Testis (tissue), 3 donors: ENCODE results near the gene SLC6A8. TPM values are rescaled to one million over a fixed set of nuclear protein-coding genes. Genes with fewer than 3 reads are reported as not detected.
A peak's percentile ranks its signal among the peaks of the same experiment; 100 is the strongest.

Source experiments
- DNase-seq: peaks from one replicate; pipeline ENCODE4 v3.0.0-alpha.2; 2019
- H3K27ac ChIP-seq, 2 donors: fragments of 200-600 bp; sonication (generic); one replicate each; pipeline ENCODE4 v1.5.1; 2019
- H3K27me3 ChIP-seq: fragments of 200-600 bp; sonication (generic); one replicate; pipeline ENCODE4 v1.5.1; 2019
- H3K36me3 ChIP-seq: fragments of 200-600 bp; sonication (generic); one replicate; pipeline ENCODE4 v1.5.1; 2017; ENCODE audit warnings: low read depth; ENCODE audit errors: missing control alignments
- H3K4me1 ChIP-seq: fragments of 200-600 bp; sonication (generic); one replicate; pipeline ENCODE4 v1.5.1; 2019
- H3K4me3 ChIP-seq, 2 donors: fragments of 200-600 bp; sonication (generic); one replicate each; pipeline ENCODE4 v1.5.1; 2017 to 2019
- H3K9me3 ChIP-seq: fragments of 200-600 bp; sonication (generic); one replicate; pipeline ENCODE4 v1.5.1; 2017
- POLR2A ChIP-seq: fragments of 450-650 bp; IDR thresholded peaks from one replicate; pipeline ENCODE4 v1.6.1; 2017; ENCODE audit warnings: antibody characterized with exemption, mild to moderate bottlenecking, moderate library complexity
- WGBS, 2 donors: methylation state at CpG; one replicate each; pipeline ENCODE4 v1.1.5; 2018; 5-methylcytosine and 5-hydroxymethylcytosine counted together
- intact Hi-C: fragments of 100-400 bp; cut with DNase I; formaldehyde crosslinking; loops from one replicate; pipeline ENCODE4 v1.15.1; 2023; ENCODE audit warnings: low total_unique reads
- polyA plus RNA-seq: library from polyadenylated mRNA; stranded (reverse); fragments of 350-450 nt; fragmentation: Illumina TruSeq; extraction: RNeasy Lipid Tissue Mini Kit (QIAGEN cat#74804); gene quantifications from one replicate; pipeline ENCODE4 v1.2.3, GENCODE V29; 2014; ENCODE audit warnings: low read depth, low replicate concordance; ENCODE audit not compliant: insufficient read depth
- total RNA-seq, 2 donors: library from RNA; depleted of rRNA; stranded (reverse); fragments of >200 nt; gene quantifications; one replicate each; pipeline ENCODE4 v1.2.3, GENCODE V29; 2016
- TF ChIP-seq, protein P1 (sequence below), 3 experiments: fragments of 450-650 bp in 2 of 3; fragments of 200-600 bp in 1 of 3; sonication (generic) in 1 of 3; IDR thresholded peaks; one replicate each; pipeline ENCODE4 v1.5.1; 2016 to 2019; ENCODE audit warnings: antibody characterized with exemption in 3 of 3, mild to moderate bottlenecking in 2 of 3, moderate library complexity in 1 of 3

Gene SLC6A8
- total and polyA plus RNA-seq, 3 donors from 2014 or later: 73.5 to 107 (median 91.3) TPM

DNA sequence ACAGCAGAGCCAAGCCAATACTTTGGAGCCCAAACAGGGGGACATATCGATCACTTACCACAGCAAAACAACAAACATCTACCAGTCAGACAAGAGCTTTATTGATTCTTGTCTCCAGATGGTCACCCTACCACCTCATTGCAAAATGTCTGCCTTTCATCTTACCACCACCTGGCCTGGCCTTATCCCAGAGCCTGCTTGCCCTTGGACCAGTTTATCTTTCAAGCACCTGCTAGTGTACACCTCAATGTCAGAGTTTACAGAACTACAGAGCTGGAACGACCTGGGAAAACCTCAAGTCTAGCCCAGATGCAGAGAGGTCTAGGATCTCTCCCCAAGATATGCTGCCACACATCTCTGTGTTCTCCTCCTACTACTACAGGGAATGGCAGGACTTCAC, 32.0 kb downstream of the SLC6A8 start:
- Histone ChIP-seq H3K4me3 (no peak overlapping the region), H3K36me3 (no peaks in the 10 kb centered on the region), H3K27ac (no peak overlapping the region), H3K4me1 (no peaks in the 10 kb centered on the region), H3K27me3 (no peaks in the 10 kb centered on the region), H3K9me3 (no peaks in the 10 kb centered on the region)
- WGBS, 2 donors: 60 to 100% methylated on average over 1 to 2 of the region's 2 CpGs
- intact Hi-C loops: loop anchor here (10.0 kb wide), 1 partner anchor 75 kb away; the partner anchor contains the start of genes IDH3G and SSR4
- no peak for DNase-seq
- no peak for TF ChIP-seq POLR2A
- TF ChIP-seq, protein P1, sequence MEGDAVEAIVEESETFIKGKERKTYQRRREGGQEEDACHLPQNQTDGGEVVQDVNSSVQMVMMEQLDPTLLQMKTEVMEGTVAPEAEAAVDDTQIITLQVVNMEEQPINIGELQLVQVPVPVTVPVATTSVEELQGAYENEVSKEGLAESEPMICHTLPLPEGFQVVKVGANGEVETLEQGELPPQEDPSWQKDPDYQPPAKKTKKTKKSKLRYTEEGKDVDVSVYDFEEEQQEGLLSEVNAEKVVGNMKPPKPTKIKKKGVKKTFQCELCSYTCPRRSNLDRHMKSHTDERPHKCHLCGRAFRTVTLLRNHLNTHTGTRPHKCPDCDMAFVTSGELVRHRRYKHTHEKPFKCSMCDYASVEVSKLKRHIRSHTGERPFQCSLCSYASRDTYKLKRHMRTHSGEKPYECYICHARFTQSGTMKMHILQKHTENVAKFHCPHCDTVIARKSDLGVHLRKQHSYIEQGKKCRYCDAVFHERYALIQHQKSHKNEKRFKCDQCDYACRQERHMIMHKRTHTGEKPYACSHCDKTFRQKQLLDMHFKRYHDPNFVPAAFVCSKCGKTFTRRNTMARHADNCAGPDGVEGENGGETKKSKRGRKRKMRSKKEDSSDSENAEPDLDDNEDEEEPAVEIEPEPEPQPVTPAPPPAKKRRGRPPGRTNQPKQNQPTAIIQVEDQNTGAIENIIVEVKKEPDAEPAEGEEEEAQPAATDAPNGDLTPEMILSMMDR (IDR thresholded peaks at IDR 0.05): no peak

DNA sequence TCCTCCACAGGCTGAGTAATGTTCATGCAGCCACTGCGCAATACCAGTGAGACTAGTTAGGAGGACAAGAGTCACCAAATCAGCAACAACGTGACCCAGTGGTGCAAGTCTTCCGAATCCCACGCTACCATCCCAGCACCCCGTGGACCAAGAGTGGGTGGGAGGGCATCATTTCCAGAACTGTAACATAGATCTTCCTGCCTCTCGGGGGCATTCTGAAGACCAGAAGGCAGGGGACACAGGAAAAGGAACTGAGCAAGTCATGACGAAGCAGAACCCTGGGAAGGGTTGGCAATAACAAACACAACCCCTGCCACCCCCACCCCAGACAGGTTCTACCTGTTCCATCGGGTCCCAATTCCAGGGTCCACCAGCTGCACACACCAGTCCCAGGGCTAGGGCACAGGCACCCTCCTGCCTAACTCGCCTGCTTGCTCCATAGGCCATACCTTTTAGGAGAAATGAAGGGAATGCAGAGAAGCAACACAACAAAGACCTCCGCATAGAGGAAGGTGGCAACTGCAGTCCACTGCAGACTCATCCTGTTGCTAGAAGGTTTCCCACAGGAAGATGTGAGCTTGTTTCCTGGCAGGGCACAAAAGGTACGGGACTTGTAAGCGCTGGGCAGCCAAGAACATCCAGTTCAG, 35.1 kb downstream of the SLC6A8 start:
- peak overlapping the region in 1 of 2 donors; percentile 82 for H3K27ac ChIP-seq
- no peaks in the 10 kb centered on the region for H3K27me3 ChIP-seq
- H3K4me1 ChIP-seq: no peaks in the 10 kb centered on the region
- TF ChIP-seq POLR2A: no peak
- TF ChIP-seq, protein P1 (IDR thresholded peaks at IDR 0.05): no peak
- H3K4me3 ChIP-seq: peak overlapping the region; percentile 61 to 79
- no peak for DNase-seq
- no peaks in the 10 kb centered on the region for H3K9me3 ChIP-seq
- 19 to 35% methylated on average over 8 to 12 of the region's 12 CpGs for WGBS, 2 donors
- intact Hi-C loops: loop anchor here (10.0 kb wide), 1 partner anchor 72 kb away; the partner anchor contains the start of genes IDH3G and SSR4
- no peaks in the 10 kb centered on the region for H3K36me3 ChIP-seq

DNA sequence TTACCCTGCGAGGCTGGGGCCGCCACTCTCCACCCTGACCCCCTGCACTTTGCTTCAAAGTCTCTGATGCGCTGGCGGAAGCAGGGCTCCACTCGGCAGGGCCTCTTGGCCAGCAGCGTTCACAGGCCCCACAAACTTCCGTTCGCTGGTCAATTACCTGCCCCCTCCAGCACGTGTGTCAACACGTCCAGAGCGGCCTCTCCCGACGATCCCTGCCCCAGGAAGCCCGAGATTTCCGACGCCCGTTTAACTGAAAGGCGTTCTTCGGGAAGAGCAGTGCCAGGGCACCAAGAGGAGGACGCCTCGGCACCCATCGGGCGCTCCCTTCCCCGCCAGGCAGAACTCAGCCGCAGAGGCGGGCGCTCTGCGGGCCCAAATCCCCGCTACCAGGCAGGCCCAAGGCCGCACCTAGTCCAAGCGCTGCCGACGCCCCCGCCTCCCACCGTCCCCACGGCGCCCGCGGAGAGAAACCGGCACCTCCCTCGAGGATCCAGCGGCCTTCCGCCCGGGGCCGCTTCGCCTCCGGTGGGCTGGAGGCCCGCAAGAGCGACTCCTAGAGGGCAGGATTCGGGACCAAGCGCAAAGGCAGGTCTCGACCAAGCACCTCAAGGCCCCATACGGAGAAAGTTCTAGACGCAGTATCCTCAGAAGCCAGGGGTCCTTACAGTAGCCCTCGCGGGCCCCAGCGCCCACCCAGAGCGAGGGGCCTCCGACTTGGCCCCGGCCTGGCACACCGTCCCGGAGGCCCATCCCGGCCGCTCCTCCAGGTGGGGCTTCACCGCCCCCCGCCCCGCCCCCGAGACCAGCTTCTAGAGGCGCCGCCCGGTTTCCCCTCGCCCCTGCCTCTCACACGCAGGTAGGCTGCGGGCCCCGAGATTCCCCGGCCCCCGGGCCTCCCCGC, 35.9 kb downstream of the SLC6A8 start:
- TF ChIP-seq POLR2A: no peak
- TF ChIP-seq, protein P1 (IDR thresholded peaks at IDR 0.05): no peak
- no peaks in the 10 kb centered on the region for H3K36me3 ChIP-seq
- H3K4me1 ChIP-seq: no peaks in the 10 kb centered on the region
- no peaks in the 10 kb centered on the region for H3K27me3 ChIP-seq
- DNase-seq: no peak
- peak overlapping the region; percentile 72 to 82 for H3K27ac ChIP-seq
- 0 to 1% methylated on average over 4 to 26 of the region's 78 CpGs for WGBS, 2 donors
- intact Hi-C loops: loop anchor here (10.0 kb wide), 1 partner anchor 71 kb away; the partner anchor contains the start of genes IDH3G and SSR4
- peak overlapping the region; percentile 61 to 79 for H3K4me3 ChIP-seq
- H3K9me3 ChIP-seq: no peaks in the 10 kb centered on the region

DNA sequence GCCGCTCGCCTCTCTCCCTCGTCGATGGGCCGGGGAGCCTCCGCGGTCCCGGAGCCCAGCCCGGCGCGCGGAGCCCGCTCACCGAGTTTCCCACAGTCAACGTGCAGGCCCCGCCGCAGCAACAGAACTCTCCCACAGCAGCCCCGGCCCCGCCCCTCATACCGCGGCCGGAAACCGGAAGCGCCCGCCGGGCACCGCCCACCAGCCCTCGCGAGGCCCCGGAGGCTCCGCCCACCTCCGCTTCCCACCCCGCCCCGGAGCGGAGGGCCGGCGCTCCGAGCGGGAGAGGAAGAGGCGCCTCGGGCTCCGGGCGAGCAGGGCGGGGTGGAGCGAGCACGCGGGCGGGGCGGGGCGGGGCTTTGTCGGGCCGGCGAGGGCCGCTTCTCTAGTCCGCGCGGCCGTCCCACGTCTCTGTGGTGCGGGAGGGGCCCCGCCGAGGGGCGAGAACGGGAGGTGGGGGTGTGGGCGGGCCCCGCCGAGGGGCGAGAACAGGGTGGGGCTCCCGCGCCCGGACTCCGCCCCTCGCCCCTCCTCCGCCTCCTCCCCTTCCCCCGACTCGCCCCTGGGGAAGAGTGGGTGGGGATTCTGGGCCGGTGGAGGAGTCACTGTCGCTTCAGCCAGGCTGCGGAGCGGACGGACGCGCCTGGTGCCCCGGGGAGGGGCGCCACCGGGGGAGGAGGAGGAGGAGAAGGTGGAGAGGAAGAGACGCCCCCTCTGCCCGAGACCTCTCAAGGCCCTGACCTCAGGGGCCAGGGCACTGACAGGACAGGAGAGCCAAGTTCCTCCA, 36.7 kb downstream of the SLC6A8 start, which contains the start of the genes ABCD1 and BCAP31:
TSS of gene ABCD1 (plus strand) at position 605 of the 787 bp plus-strand sequence. CDS start 411 bp downstream, outside the sequence.
TSS of gene BCAP31 (minus strand) at position 136 of the 787 bp plus-strand sequence. CDS start 1,143 bp downstream, outside the sequence.
- Histone ChIP-seq H3K4me1 (no peaks in the 10 kb centered on the region), H3K36me3 (no peaks in the 10 kb centered on the region), H3K9me3 (no peaks in the 10 kb centered on the region), H3K4me3 (peak within 1 kb of the TSS; percentile 61 to 79), H3K27ac (peak within 1 kb of the TSS; percentile 72 to 82), H3K27me3 (no peaks in the 10 kb centered on the region)
- TF ChIP-seq, protein P1 (IDR thresholded peaks at IDR 0.05): no peak
- TF ChIP-seq POLR2A: peak; percentile 38
- intact Hi-C loops: loop anchor here (10.0 kb wide), 1 partner anchor 70 kb away; the partner anchor contains the start of genes IDH3G and SSR4
- 1% methylated on average over 25 of the region's 88 CpGs; no CpG with 5 or more reads in 1 of the 2 donors for WGBS, 2 donors
- peak; percentile 89 for DNase-seq
